ENCODE data around the gene TNRC18. TPM values are rescaled to one million over a fixed set of nuclear protein-coding genes. Genes with fewer than 3 reads are reported as not detected.

TNRC18 gene
- total RNA-seq, 4 donors from 2014 or later, result 87.6 to 218 (median 124) TPM

GRCh38 chr7:5421714-5422395 is 1.8 kb downstream of the TNRC18 start:
- H3K9me3 ChIP-seq, result no peaks in the 10 kb centered on the region
- H3K27ac ChIP-seq, result peak overlapping the region; percentile 93 to 100 (median 100)
- H3K27me3 ChIP-seq, result no peaks in the 10 kb centered on the region
- WGBS, 2 donors (ENCODE audit: low coverage in 1 of 2), result 0 to 1% methylated on average over 13 to 21 of the region's 42 CpGs
- H3K4me1 ChIP-seq, result peaks cover 0 to 26% (median 13%) of the 10 kb centered on the region in 3 donors
- no peak for ATAC-seq
- peaks cover 0 to 5% of the 10 kb centered on the region in 2 donors for H3K36me3 ChIP-seq
- TF ChIP-seq POLR2A (IDR thresholded peaks at IDR 0.05) (peak in 1 of 2 donors; percentile 20), EP300 (IDR thresholded peaks at IDR 0.05) (no peak), CTCF (IDR thresholded peaks at IDR 0.05) (no peak), POLR2AphosphoS5 (IDR thresholded peaks at IDR 0.05) (peak; percentile 39)
- peak overlapping the region; percentile 82 to 98 for H3K4me3 ChIP-seq

GRCh38 chr7:5420881-5421713 is 2.5 kb downstream of the TNRC18 start:
- 0% methylated on average over 3 to 9 of the region's 93 CpGs for WGBS, 2 donors (ENCODE audit: low coverage in 1 of 2)
- no peaks in the 10 kb centered on the region for H3K27me3 ChIP-seq
- H3K4me1 ChIP-seq, result peaks cover 0 to 33% (median 13%) of the 10 kb centered on the region in 3 donors
- H3K36me3 ChIP-seq, result peaks cover 0 to 12% of the 10 kb centered on the region in 2 donors
- H3K9me3 ChIP-seq, result no peaks in the 10 kb centered on the region
- no peak for TF ChIP-seq EP300 (IDR thresholded peaks at IDR 0.05)
- TF ChIP-seq POLR2A (IDR thresholded peaks at IDR 0.05), result no peak
- no peak for TF ChIP-seq POLR2AphosphoS5 (IDR thresholded peaks at IDR 0.05)
- no peak for TF ChIP-seq CTCF (IDR thresholded peaks at IDR 0.05)
- H3K4me3 ChIP-seq, result peak overlapping the region; percentile 82 to 98
- peak overlapping the region; percentile 93 to 100 (median 100) for H3K27ac ChIP-seq
- ATAC-seq, result no peak

- Histone ChIP-seq H3K27me3 (no peaks in the 10 kb centered on the region), H3K9me3 (no peaks in the 10 kb centered on the region), H3K36me3 (peaks cover 0 to 12% of the 10 kb centered on the region in 2 donors), H3K4me3 (peak overlapping the region; percentile 82 to 98), H3K27ac (peak overlapping the region; percentile 93 to 100 (median 100)), H3K4me1 (peaks cover 0 to 41% (median 13%) of the 10 kb centered on the region in 3 donors)
- ATAC-seq, result no peak
- WGBS, 2 donors (ENCODE audit: low coverage in 1 of 2), result no CpG with 5 or more reads among the region's 85 CpGs
- TF ChIP-seq POLR2AphosphoS5 (IDR thresholded peaks at IDR 0.05) (no peak), EP300 (IDR thresholded peaks at IDR 0.05) (no peak), POLR2A (IDR thresholded peaks at IDR 0.05) (peak in 1 of 2 donors; percentile 10), CTCF (IDR thresholded peaks at IDR 0.05) (no peak)
These were observed 3.4 kb downstream of the TNRC18 start for GRCh38 chr7:5420067-5420880.

- 0% methylated on average over 12 of the region's 40 CpGs; no CpG with 5 or more reads in 1 of the 2 donors for WGBS, 2 donors (ENCODE audit: low coverage in 1 of 2)
- no peaks in the 10 kb centered on the region for H3K9me3 ChIP-seq
- no peak for ATAC-seq
- H3K27me3 ChIP-seq, result no peaks in the 10 kb centered on the region
- peak overlapping the region; percentile 82 to 98 for H3K4me3 ChIP-seq
- H3K36me3 ChIP-seq, result peaks cover 0 to 12% of the 10 kb centered on the region in 2 donors
- peaks cover 0 to 48% (median 13%) of the 10 kb centered on the region in 3 donors for H3K4me1 ChIP-seq
- H3K27ac ChIP-seq, result peak overlapping the region; percentile 93 to 100 (median 100)
- no peak for TF ChIP-seq EP300 (IDR thresholded peaks at IDR 0.05)
- TF ChIP-seq POLR2A (IDR thresholded peaks at IDR 0.05), result no peak
- no peak for TF ChIP-seq CTCF (IDR thresholded peaks at IDR 0.05)
- TF ChIP-seq POLR2AphosphoS5 (IDR thresholded peaks at IDR 0.05), result no peak
These were observed 4.0 kb downstream of the TNRC18 start for GRCh38 chr7:5419539-5420066.
